Activated naive CD8-positive, alpha-beta T cell treated with anti-CD3 and anti-CD28 coated beads, Interleukin-2, amount 10 ng/mL, durations not matched to agents 7 days and 5 days (primary cell): ENCODE results near the gene SGK1. TPM values are rescaled to one million over a fixed set of nuclear protein-coding genes. Genes with fewer than 3 reads are reported as not detected.

ENCODE experiments used
- ATAC-seq: fragments of 150-1000 bp; cut with Tn5 transposase; one replicate; pipeline ENCODE4 v1.10.0; 2021; ENCODE audit warnings: low read depth, moderate library complexity
- POLR2A ChIA-PET: fragments of 350-600 bp; sonication (Branson Sonifier 250); formaldehyde crosslinking; loops from one replicate; lab custom pipeline; 2021; ENCODE audit warnings: antibody characterized with exemption; lab: Charles Lee
- DNase-seq: peaks from one replicate; pipeline ENCODE4 v3.0.0; 2021
- H3K27ac Mint-ChIP-seq: one replicate; pipeline ENCODE4 v1.8.0; 2022; ENCODE audit warnings: mild to moderate bottlenecking, mixed read lengths
- H3K27me3 Mint-ChIP-seq: one replicate; pipeline ENCODE4 v1.8.0; 2022; ENCODE audit warnings: mild to moderate bottlenecking, moderate library complexity, mixed read lengths
- H3K36me3 Mint-ChIP-seq: one replicate; pipeline ENCODE4 v1.8.0; 2021; ENCODE audit warnings: mild to moderate bottlenecking, mixed read lengths
- H3K4me1 Mint-ChIP-seq: one replicate; pipeline ENCODE4 v1.8.0; 2021; ENCODE audit warnings: mixed read lengths
- H3K4me3 Mint-ChIP-seq: one replicate; pipeline ENCODE4 v1.8.0; 2022; ENCODE audit warnings: mild to moderate bottlenecking, moderate library complexity, mixed read lengths
- H3K9me3 Mint-ChIP-seq: one replicate; pipeline ENCODE4 v1.8.0; 2021; ENCODE audit warnings: mixed read lengths
- total RNA-seq, 2 experiments: library from RNA; stranded (reverse); gene quantifications; one replicate each; pipeline ENCODE4 v1.2.3, GENCODE V29; 2021

Gene SGK1
- total RNA-seq, 2 experiments from 2014 or later = 31.5 to 35.1 TPM

DNA sequence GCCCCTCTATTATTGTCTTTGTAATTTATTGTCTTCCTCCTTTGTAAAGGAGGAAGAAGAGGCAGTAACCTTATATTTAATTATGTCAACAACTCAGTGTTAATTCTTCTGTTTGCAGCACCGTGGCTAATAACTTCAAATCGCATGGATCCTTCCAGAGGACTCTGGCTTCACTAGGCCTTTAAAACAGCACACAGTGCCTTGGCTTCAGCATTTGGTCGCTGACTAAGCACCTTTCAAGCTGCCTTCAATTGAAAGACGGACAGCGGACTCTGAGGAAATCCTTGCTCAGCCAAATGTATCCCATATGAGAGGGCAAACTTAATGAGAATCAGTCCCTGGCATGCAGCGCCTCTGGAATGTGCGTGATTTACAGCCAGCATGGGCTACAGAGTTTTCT, 64.2 kb downstream of the SGK1 start:
- no peak for ATAC-seq
- peaks cover 23% of the 10 kb centered on the region for H3K4me1 Mint-ChIP-seq
- H3K4me3 Mint-ChIP-seq = no peak overlapping the region
- no peak for DNase-seq
- POLR2A ChIA-PET = no interaction called here
- H3K27ac Mint-ChIP-seq = no peak overlapping the region
- H3K9me3 Mint-ChIP-seq = peaks cover 7% of the 10 kb centered on the region
- peaks cover 9% of the 10 kb centered on the region for H3K36me3 Mint-ChIP-seq
- no peaks in the 10 kb centered on the region for H3K27me3 Mint-ChIP-seq

DNA sequence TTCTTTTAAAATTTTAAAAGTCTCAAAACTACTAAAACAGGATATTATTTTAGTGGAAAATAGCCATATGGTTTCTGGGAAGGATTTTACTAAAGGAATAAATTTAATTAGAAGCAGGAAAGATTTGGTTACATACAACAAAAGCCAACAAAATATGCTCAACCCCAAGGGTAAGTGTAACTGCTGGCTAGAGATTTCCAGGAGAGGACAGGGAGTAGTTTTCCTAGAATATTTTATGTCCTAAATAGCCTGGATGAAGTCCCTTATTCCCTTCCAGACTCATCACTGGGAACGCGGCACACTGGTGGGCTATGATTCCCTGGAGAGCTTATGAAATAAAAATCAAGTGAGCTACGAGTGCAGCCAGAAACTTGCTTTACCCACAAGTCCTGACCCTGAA, 66.6 kb downstream of the SGK1 start:
- POLR2A ChIA-PET = no interaction called here

DNA sequence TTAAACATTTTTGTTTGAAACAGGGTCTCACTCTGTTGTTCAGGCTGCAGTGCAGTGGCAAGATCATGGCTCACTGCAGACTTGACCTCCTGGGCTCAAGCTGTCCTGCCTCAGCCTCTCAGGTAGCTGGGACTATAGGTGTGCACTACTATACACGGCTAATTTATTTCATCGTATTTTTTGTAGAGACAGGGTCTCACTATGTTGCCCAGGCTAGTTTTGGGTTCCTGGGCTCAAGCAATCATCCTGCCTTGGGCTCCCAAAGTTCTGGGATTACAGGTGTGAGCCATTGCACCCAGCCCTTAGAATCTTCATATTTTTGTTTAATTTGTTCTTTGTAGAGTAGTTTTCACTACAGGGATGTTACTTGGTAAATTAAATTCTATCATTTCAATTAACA, 67.1 kb downstream of the SGK1 start:
- Mint-ChIP-seq H3K27ac (no peak overlapping the region), H3K4me1 (peaks cover 44% of the 10 kb centered on the region), H3K9me3 (no peaks in the 10 kb centered on the region), H3K27me3 (no peaks in the 10 kb centered on the region), H3K36me3 (peaks cover 5% of the 10 kb centered on the region), H3K4me3 (no peak overlapping the region)
- no peak for DNase-seq
- ATAC-seq = no peak
- POLR2A ChIA-PET = interaction anchor here (1.1 kb wide), 1 partner anchor 9 kb away, joined by 3 read pairs; no protein-coding TSS in a partner anchor

More for the DNA sequence above, 66.6 kb downstream of the SGK1 start:
- Mint-ChIP-seq H3K4me1 (peaks cover 40% of the 10 kb centered on the region), H3K36me3 (peaks cover 8% of the 10 kb centered on the region), H3K27me3 (no peaks in the 10 kb centered on the region), H3K9me3 (peaks cover 4% of the 10 kb centered on the region), H3K27ac (no peak overlapping the region), H3K4me3 (no peak overlapping the region)
- no peak for DNase-seq
- no peak for ATAC-seq

DNA sequence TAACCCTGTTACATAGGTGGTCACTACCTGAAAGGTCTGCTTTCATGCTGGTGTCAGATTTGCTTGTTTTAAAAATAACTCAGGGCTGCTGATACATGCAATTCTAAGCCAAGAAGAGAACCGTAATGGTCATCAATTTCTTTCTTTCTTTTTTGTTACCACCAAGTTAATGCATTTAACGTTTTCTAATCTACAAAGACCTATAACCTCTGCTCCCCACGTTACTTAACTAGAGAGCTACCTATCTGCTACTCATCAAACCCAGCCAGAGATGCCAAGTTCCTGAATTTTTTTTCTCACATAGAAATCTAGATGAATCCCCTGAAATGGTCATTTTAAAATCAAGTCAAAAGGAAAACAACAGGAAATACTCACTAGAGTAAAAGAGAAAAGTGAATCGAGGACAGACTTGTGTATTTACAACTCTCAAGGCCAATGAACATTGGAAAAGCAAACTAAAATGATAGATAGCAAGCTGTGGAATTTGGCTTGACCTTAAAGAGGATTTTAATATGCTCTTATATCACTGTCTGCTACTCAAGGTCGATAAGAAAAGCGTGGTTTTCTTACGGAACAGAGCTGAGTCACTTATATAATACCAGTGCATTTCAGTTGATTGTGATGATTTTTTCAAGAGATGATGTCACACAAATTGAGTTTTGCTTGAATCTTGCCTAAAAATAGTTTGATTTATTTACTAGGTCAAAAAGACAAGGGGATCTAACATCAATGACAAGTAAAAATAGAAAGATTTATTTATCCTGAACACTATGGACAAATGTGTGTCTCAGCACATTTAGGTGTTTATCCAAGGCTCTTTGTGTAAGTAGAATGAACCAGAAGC, 67.9 kb downstream of the SGK1 start:
- ATAC-seq = no peak
- H3K27ac Mint-ChIP-seq = peak overlapping the region; percentile 77
- H3K27me3 Mint-ChIP-seq = no peaks in the 10 kb centered on the region
- POLR2A ChIA-PET = interaction anchor here (1.1 to 1.2 kb wide), 2 partner anchors 8 to 73 kb away, joined by 3 read pairs; no protein-coding TSS in a partner anchor
- H3K9me3 Mint-ChIP-seq = no peaks in the 10 kb centered on the region
- H3K4me3 Mint-ChIP-seq = peak overlapping the region; percentile 51
- H3K36me3 Mint-ChIP-seq = peaks cover 5% of the 10 kb centered on the region
- H3K4me1 Mint-ChIP-seq = peaks cover 52% of the 10 kb centered on the region
- no peak for DNase-seq

DNA sequence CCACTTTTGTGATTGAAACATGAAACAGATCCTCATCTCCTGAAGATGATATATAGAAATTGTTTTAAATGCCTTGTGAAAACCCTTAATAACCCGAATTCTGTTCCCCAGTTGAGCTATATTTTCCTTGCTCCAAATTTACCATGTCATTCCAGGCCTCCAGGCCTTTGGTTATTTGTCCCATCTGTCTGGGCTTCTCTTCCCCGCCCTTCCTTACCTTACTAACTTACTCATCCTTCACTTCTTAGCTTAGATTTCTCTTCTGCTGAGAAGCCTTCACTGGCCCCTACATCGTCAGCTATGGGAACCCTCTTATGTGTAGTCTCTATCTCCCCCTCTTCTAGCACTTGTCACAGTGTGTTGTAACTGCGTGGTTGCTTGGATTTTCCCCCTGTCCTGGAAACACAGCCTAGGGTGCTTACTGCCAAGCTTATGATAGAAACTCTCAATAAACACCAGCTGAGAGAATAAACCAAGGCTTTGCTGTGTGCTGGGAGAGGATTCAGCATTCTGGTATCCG, 68.6 kb downstream of the SGK1 start:
- POLR2A ChIA-PET = interaction anchor here (0.5 to 1.2 kb wide), 5 partner anchors 8 to 73 kb away, joined by 3 to 11 read pairs (median 4); no protein-coding TSS in a partner anchor
- no peak overlapping the region for H3K4me3 Mint-ChIP-seq
- peaks cover 6% of the 10 kb centered on the region for H3K36me3 Mint-ChIP-seq
- no peaks in the 10 kb centered on the region for H3K9me3 Mint-ChIP-seq
- H3K4me1 Mint-ChIP-seq = peaks cover 55% of the 10 kb centered on the region
- no peaks in the 10 kb centered on the region for H3K27me3 Mint-ChIP-seq
- peak overlapping the region; percentile 56 for H3K27ac Mint-ChIP-seq
- DNase-seq = no peak
- no peak for ATAC-seq

DNA sequence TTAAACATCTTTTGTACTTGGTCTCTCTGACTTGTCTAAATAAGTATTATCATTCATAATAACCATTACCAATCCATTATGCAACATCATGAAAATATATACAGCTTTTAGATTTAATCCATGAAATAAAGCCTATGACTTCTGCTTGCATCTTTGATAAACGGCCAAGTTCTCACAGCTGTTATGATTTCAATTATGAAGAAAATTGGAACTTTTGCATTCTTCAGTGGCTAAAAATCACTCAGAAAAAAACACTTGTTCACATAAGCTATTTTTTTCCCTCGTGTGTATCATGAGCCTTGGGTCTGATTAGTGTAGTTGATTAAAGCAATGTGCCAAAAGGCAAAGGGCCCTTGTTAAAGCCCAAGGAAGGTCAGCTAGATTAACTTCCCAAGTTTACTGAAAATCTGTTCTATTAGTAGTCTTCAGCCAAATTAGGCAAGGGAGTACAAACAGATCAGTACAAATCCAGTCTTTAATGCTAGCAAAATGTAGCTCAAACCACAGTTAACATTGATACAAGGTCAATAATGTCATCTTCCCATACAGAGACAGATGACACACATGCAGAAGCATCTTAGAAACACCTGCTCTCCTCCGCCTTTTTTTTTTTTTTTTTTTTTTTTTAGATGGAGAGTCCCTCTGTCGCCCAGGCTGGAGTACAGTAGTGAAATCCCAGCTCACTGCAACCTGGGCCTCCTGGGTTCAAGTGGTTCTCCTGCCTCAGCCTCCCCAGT, 69.9 kb downstream of the SGK1 start:
- H3K36me3 Mint-ChIP-seq = peaks cover 10% of the 10 kb centered on the region

DNA sequence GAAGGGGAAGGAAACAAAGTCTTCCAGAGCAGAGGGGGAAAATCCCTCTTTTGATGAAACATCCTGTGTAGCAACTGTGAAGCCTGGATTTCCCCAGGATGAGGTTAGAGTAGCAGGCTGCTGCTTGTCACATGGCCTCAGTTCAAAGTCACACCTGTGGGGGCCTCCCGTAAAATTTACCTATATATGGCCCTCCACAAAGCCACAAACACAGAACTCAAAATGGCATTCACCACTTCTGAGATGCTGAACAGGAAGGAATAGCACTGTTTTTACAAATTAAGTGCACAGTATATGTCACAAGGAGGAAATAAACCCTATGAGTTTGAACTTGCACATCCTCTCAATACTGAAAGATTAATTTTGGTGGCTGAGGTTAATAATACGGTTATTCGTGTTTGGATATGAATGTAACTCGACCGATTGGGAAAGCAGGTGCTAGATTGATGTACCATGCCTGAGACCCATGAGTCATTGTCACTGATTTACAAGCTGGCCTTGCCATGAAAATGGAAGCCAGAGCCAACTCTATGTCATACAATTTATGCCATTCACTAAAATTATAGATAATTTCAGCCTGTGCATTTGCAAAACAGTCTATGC, 70.6 kb downstream of the SGK1 start:
- POLR2A ChIA-PET = interaction anchor here (1.0 to 1.6 kb wide), 4 partner anchors 12 to 104 kb away, joined by 3 to 5 read pairs (median 4); no protein-coding TSS in a partner anchor
- Mint-ChIP-seq H3K27ac (peak overlapping the region; percentile 82), H3K4me3 (peak overlapping the region; percentile 66), H3K9me3 (no peaks in the 10 kb centered on the region), H3K27me3 (no peaks in the 10 kb centered on the region), H3K4me1 (peaks cover 55% of the 10 kb centered on the region), H3K36me3 (peaks cover 10% of the 10 kb centered on the region)
- peak; percentile 58 for DNase-seq
- peak; percentile 89 for ATAC-seq

More for the DNA sequence above, 69.9 kb downstream of the SGK1 start:
- Mint-ChIP-seq H3K4me1 (peaks cover 55% of the 10 kb centered on the region), H3K27me3 (no peaks in the 10 kb centered on the region), H3K4me3 (peak overlapping the region; percentile 66), H3K27ac (peak overlapping the region; percentile 82), H3K9me3 (no peaks in the 10 kb centered on the region)
- no peak for DNase-seq
- POLR2A ChIA-PET = interaction anchor here (1.1 to 1.6 kb wide), 3 partner anchors 24 to 104 kb away, joined by 3 to 11 read pairs (median 5); no protein-coding TSS in a partner anchor
- no peak for ATAC-seq

DNA sequence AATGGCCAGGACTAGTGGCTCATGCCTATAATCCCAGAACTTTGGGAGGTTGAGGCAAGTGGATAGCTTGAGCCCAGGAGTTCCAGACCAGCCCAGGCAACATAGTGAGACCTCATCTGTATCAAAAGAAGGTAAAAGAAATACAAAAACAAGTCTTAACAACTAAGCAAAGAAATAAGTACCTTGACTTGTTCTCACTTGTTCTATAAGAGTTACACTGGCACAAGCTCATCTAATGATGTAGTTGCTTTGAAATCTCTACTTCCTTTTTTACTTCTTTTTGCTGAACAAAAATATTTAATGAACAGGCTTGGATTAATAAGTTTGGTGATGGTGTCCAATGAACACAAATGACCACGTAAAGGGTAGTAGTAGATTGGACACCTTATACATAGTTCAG, 72.2 kb downstream of the SGK1 start:
- no peak for DNase-seq
- no peaks in the 10 kb centered on the region for H3K27me3 Mint-ChIP-seq
- no peak for ATAC-seq
- peaks cover 2% of the 10 kb centered on the region for H3K9me3 Mint-ChIP-seq
- POLR2A ChIA-PET = interaction anchor here (1.6 kb wide), 1 partner anchor 68 kb away, joined by 4 read pairs; no protein-coding TSS in a partner anchor
- H3K4me3 Mint-ChIP-seq = peak overlapping the region; percentile 13
- peaks cover 13% of the 10 kb centered on the region for H3K36me3 Mint-ChIP-seq
- H3K27ac Mint-ChIP-seq = peak overlapping the region; percentile 72
- H3K4me1 Mint-ChIP-seq = peaks cover 62% of the 10 kb centered on the region

DNA sequence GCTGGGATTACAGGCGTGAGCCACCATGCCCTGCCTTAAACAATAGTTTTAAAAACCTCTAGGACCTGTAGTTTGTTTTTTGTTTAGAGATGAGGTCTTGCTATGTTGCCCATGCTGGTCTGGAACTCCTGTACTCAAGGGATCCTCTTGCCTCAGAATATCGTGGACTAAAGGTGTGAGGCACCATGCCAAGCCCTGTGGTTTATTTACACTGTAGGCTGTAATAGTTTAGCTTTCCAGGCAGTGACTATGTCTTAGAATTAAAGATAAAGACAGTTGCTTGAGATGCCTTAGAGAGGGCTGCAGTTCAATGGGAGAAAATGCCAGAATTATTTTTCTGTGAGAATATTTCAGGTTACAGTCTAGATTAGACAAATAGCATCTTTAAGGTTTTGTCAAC, 72.9 kb downstream of the SGK1 start:
- ATAC-seq (no peak), DNase-seq (no peak)
- Mint-ChIP-seq H3K36me3 (peaks cover 14% of the 10 kb centered on the region), H3K27ac (peak overlapping the region; percentile 72), H3K4me1 (peaks cover 61% of the 10 kb centered on the region), H3K9me3 (peaks cover 2% of the 10 kb centered on the region), H3K4me3 (no peak overlapping the region), H3K27me3 (no peaks in the 10 kb centered on the region)
- POLR2A ChIA-PET = interaction anchor here (0.6 kb wide), 1 partner anchor 11 kb away, joined by 3 read pairs; no protein-coding TSS in a partner anchor

DNA sequence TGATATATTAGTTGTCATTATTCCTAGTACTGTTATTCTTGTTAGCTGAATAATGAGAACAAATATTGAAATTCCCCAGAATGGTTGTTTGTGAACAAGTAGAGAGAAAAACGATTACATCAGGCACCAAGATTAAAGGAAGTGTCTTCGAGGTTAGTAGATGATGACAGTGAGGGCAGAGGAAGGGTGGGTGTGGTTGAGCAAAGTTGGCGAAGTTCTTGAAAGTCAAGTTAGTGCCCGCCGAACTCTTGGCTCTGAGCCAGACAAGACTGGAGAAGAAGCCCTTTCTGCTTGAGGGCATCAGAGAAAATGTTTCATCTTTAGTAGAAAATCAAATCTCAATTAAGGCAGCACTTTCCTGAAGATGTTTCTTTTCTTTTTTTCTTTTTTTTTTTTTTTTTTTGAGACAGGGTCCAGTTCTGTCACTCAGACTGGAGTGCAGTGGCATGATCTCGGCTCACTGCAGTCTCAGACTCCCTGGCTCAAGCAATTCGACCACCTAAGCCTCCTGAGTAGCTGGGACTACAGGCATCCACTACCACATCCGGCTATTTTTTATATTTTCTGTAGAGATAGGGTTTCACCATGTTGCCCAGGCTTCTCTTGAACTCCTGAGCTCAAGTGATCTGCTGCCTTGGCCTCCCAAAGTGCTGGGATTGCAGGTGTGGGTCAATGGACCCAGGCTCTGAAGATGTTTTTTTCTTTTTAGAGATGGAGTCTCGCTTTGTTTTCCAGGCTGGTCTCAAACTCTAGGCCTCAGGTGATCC, 77.1 kb downstream of the SGK1 start:
- Mint-ChIP-seq H3K4me1 (peaks cover 43% of the 10 kb centered on the region), H3K4me3 (peak overlapping the region; percentile 57), H3K9me3 (peaks cover 2% of the 10 kb centered on the region), H3K36me3 (peaks cover 11% of the 10 kb centered on the region), H3K27ac (peak overlapping the region; percentile 90), H3K27me3 (no peaks in the 10 kb centered on the region)
- POLR2A ChIA-PET = interaction anchor here (1.6 kb wide), 1 partner anchor 31 kb away, joined by 6 read pairs; no protein-coding TSS in a partner anchor
- DNase-seq = peak; percentile 58
- peak; percentile 79 for ATAC-seq

DNA sequence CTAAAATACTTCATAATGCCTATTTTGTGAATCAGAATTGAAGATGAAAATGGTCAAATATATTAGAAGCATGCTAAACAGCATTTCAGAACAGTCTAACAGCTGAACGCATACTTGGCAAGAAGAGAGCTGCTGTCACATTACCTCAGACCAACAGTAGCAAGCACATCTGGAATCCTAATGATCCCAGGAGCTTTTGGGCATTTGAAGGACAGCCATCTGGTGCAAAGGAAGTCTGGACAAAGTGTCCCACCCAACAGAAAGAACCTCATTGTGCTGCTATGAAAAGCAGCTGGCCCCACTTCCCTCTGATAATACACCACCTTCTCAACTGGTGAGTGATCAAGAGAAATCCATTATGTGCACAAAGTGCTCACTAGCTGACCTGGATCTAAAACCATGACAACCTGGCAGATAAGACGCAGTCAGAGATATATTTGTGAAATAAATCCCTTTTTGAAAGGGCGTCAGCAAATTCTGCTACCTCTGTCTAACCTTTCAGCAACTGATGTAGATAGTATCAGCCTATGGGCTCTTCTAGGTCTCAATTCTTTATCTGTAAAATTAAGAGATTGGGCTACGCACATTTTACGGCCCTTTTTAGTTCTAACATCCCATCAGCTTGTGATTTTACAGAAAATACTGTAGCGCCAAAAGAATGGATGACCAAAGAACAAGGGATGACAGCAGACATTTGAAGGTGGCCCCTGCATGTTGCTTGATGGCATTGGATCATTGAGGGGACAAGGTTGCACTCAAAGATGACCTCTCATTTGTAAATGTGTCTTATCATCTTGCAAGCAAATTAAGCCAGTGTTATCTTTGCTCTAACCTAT, 78.7 kb downstream of the SGK1 start:
- ATAC-seq = no peak
- peak overlapping the region; percentile 83 for H3K27ac Mint-ChIP-seq
- peak overlapping the region; percentile 13 for H3K4me3 Mint-ChIP-seq
- H3K9me3 Mint-ChIP-seq = peaks cover 2% of the 10 kb centered on the region
- H3K36me3 Mint-ChIP-seq = peaks cover 16% of the 10 kb centered on the region
- DNase-seq = no peak
- POLR2A ChIA-PET = interaction anchor here (0.7 kb wide), 1 partner anchor 124 kb away, joined by 3 read pairs; no protein-coding TSS in a partner anchor
- no peaks in the 10 kb centered on the region for H3K27me3 Mint-ChIP-seq
- H3K4me1 Mint-ChIP-seq = peaks cover 42% of the 10 kb centered on the region
